Measurements from ENCODE around the gene CRACR2B. TPM values are rescaled to one million over a fixed set of nuclear protein-coding genes. Genes with fewer than 3 reads are reported as not detected.
A peak's percentile ranks its signal among the peaks of the same experiment; 100 is the strongest.

The CRACR2B gene
- polyA plus RNA-seq, 3 donors: 1.0 to 11.0 (median 1.4) TPM

DNA sequence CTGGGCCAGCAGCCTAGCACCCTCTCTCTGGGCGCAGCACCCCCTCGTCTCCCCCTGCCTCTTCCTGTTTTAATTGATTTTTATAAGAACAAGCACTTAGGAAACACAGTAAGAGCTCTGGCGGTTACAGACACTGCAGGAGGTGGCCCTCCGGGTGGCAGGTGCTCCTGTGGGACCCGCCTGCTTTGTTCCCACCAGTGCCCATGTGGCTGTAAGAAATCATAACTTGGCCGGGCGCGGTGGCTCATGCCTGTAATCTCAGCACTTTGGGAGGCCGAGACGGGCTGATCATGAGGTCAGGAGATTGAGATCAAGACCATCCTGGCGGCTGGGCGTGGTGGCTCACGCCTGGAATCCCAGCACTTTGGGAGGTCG is 33.4 kb downstream of the CRACR2B start:
- peaks cover 3 to 6% of the 10 kb centered on the region in 2 donors for H3K36me3 ChIP-seq (replicated peaks in 1 of 2; ENCODE audit: control insufficient read depth in 1 of 2, insufficient read depth in 2 of 2, low read length in 2 of 2)
- intact Hi-C loops (cut with micrococcal nuclease): no loop called here
- no peaks in the 10 kb centered on the region for H3K27me3 ChIP-seq (ENCODE audit: control insufficient read depth in 2 of 2, insufficient read depth in 2 of 2, low read length in 2 of 2)
- no peak for DNase-seq
- peaks cover 2 to 7% of the 10 kb centered on the region in 2 donors for H3K36me3 Mint-ChIP-seq
- H4K20me1 ChIP-seq (ENCODE audit: insufficient read depth, low read length): peaks cover 41% of the 10 kb centered on the region
- H2AFZ ChIP-seq (ENCODE audit: insufficient read depth, low read depth, low read length, poor library complexity, severe bottlenecking): no peak overlapping the region
- no peak overlapping the region for H3K4me3 ChIP-seq (replicated peaks in 1 of 3; ENCODE audit: low read depth in 2 of 3, low read length in 3 of 3)
- H3K4me1 Mint-ChIP-seq: peaks cover 8% of the 10 kb centered on the region
- TF ChIP-seq, protein P1, sequence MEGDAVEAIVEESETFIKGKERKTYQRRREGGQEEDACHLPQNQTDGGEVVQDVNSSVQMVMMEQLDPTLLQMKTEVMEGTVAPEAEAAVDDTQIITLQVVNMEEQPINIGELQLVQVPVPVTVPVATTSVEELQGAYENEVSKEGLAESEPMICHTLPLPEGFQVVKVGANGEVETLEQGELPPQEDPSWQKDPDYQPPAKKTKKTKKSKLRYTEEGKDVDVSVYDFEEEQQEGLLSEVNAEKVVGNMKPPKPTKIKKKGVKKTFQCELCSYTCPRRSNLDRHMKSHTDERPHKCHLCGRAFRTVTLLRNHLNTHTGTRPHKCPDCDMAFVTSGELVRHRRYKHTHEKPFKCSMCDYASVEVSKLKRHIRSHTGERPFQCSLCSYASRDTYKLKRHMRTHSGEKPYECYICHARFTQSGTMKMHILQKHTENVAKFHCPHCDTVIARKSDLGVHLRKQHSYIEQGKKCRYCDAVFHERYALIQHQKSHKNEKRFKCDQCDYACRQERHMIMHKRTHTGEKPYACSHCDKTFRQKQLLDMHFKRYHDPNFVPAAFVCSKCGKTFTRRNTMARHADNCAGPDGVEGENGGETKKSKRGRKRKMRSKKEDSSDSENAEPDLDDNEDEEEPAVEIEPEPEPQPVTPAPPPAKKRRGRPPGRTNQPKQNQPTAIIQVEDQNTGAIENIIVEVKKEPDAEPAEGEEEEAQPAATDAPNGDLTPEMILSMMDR (IDR thresholded peaks at IDR 0.05): no peak
- H3K9ac ChIP-seq (ENCODE audit: insufficient read depth, low read length, poor library complexity, severe bottlenecking): no peak overlapping the region
- peak overlapping the region in 1 of 7 donors; percentile 63 for H3K27ac Mint-ChIP-seq
- no peaks in the 10 kb centered on the region for H3K9me3 ChIP-seq (replicated peaks in 1 of 2; ENCODE audit: control insufficient read depth in 1 of 2, insufficient read depth in 1 of 2, low read length in 2 of 2)
- WGBS (ENCODE audit: insufficient coverage): 92% methylated on average over 13 of the region's 14 CpGs
- H3K4me2 ChIP-seq (replicated peaks; ENCODE audit: extremely low read depth, low read length, poor library complexity, severe bottlenecking): no peak overlapping the region
- H3K79me2 ChIP-seq (ENCODE audit: insufficient read depth, low read length): no peaks in the 10 kb centered on the region
- peaks cover 0 to 5% (median 2%) of the 10 kb centered on the region in 3 donors for H3K27me3 Mint-ChIP-seq (ENCODE audit: low read depth in 3 of 3)
- no peaks in the 10 kb centered on the region for H3K4me1 ChIP-seq (ENCODE audit: control insufficient read depth in 1 of 2, insufficient read depth in 2 of 2, low read length in 2 of 2)
- H3K4me3 Mint-ChIP-seq: no peak overlapping the region
- no peak overlapping the region for H3K27ac ChIP-seq (ENCODE audit: low read depth in 1 of 2, low read length in 2 of 2)
- H3K9me3 Mint-ChIP-seq: peaks cover 0 to 2% (median 0%) of the 10 kb centered on the region in 7 donors

GRCh38 chr11:862081-862661 is 34.5 kb downstream of the CRACR2B start:
- DNase-seq: no peak
- no peak overlapping the region for H3K27ac ChIP-seq (ENCODE audit: low read depth in 1 of 2, low read length in 2 of 2)
- Mint-ChIP-seq H3K27ac (no peak overlapping the region), H3K4me1 (peaks cover 5% of the 10 kb centered on the region), H3K4me3 (no peak overlapping the region), H3K27me3 (ENCODE audit: low read depth in 3 of 3) (peaks cover 0 to 5% (median 2%) of the 10 kb centered on the region in 3 donors), H3K36me3 (peaks cover 2 to 7% of the 10 kb centered on the region in 2 donors), H3K9me3 (peaks cover 0 to 2% (median 0%) of the 10 kb centered on the region in 7 donors)
- no peaks in the 10 kb centered on the region for H3K4me1 ChIP-seq (ENCODE audit: control insufficient read depth in 1 of 2, insufficient read depth in 2 of 2, low read length in 2 of 2)
- WGBS (ENCODE audit: insufficient coverage): 75% methylated on average over 19 of the region's 20 CpGs
- H2AFZ ChIP-seq (ENCODE audit: insufficient read depth, low read depth, low read length, poor library complexity, severe bottlenecking): no peak overlapping the region
- H3K9me3 ChIP-seq (replicated peaks in 1 of 2; ENCODE audit: control insufficient read depth in 1 of 2, insufficient read depth in 1 of 2, low read length in 2 of 2): no peaks in the 10 kb centered on the region
- no peaks in the 10 kb centered on the region for H3K27me3 ChIP-seq (ENCODE audit: control insufficient read depth in 2 of 2, insufficient read depth in 2 of 2, low read length in 2 of 2)
- intact Hi-C loops (cut with micrococcal nuclease): no loop called here
- H3K4me2 ChIP-seq (replicated peaks; ENCODE audit: extremely low read depth, low read length, poor library complexity, severe bottlenecking): no peak overlapping the region
- H3K4me3 ChIP-seq (replicated peaks in 1 of 3; ENCODE audit: low read depth in 2 of 3, low read length in 3 of 3): no peak overlapping the region
- no peaks in the 10 kb centered on the region for H3K79me2 ChIP-seq (ENCODE audit: insufficient read depth, low read length)
- TF ChIP-seq, protein P1 (IDR thresholded peaks at IDR 0.05): no peak
- peaks cover 33% of the 10 kb centered on the region for H4K20me1 ChIP-seq (ENCODE audit: insufficient read depth, low read length)
- H3K36me3 ChIP-seq (replicated peaks in 1 of 2; ENCODE audit: control insufficient read depth in 1 of 2, insufficient read depth in 2 of 2, low read length in 2 of 2): peaks cover 3 to 6% of the 10 kb centered on the region in 2 donors
- no peak overlapping the region for H3K9ac ChIP-seq (ENCODE audit: insufficient read depth, low read length, poor library complexity, severe bottlenecking)
